ENCODE data around the gene ZMYM4.

DNA sequence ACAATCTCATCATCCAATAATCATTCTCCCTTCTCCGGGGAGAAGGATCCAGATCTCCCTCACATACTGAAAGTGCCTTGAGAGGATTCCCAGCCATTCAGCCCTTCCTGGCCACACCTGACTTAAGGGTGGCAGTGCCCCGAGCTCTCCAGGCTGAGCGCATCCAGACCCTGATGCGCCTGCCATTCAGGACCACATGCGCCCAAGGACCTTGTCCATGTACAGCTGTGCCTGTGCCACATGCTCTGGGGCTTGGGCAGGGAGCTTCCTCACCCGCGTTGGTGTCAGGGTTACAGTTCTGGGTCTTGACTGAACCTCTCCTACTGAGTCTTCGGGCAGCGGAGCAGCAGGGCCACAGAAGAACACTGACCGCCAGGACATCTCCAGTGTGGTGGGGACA is 167.6 kb downstream of the ZMYM4 start:
- TF ChIP-seq YY1 (IDR thresholded peaks at IDR 0.05; ENCODE audit: insufficient read depth, insufficient read length) (no peak), ZNF274 (IDR thresholded peaks at IDR 0.05; ENCODE audit: low read depth, low read length) (no peak)
